Caco-2 (cell line): ENCODE results near the gene AFF1. TPM values are rescaled to one million over a fixed set of nuclear protein-coding genes. Genes with fewer than 3 reads are reported as not detected.

ENCODE experiments used
- BruUV-seq: library from RNA; stranded (reverse); fragments of 400-500 nt; replicated peaks from 2 replicates; lab custom pipeline; 2021; lab: Mats Ljungman, UMichigan
- CTCF ChIA-PET: fragments of 300-600 bp; sonication (Branson Sonifier 250); formaldehyde crosslinking; loops from one replicate; lab custom pipeline; 2022; ENCODE audit warnings: antibody characterized with exemption; lab: Charles Lee
- POLR2A ChIA-PET: fragments of 300-600 bp; sonication (Branson Sonifier 250); formaldehyde crosslinking; loops from one replicate; lab custom pipeline; 2022; ENCODE audit warnings: antibody characterized with exemption; lab: Charles Lee
- DNase-seq, 2 experiments: peaks; one replicate each; pipeline versions ENCODE4 v3.0.0 to v3.0.0-alpha.2; 2020 to 2022
- H3K27me3 ChIP-seq: replicated peaks from 2 replicates; pipeline ENCODE4 v1.6.0; 2011; ENCODE audit warnings: low read length; ENCODE audit not compliant: control insufficient read depth, insufficient read depth
- H3K36me3 ChIP-seq: 2 replicates; pipeline ENCODE4 v1.5.1; 2011; ENCODE audit warnings: low read length; ENCODE audit not compliant: control insufficient read depth, insufficient read depth
- H3K4me1 ChIP-seq: fragments of 250-450 bp; sonication (Bioruptor Pico); 2 replicates; pipeline ENCODE4 v1.5.1; 2020; ENCODE audit warnings: mild to moderate bottlenecking
- H3K4me3 ChIP-seq: 2 replicates; pipeline ENCODE4 v1.5.1; 2011; ENCODE audit warnings: low read depth, mild to moderate bottlenecking, control low read depth, low read length
- H3K9me3 ChIP-seq: fragments of 250-450 bp; sonication (Bioruptor Pico); 2 replicates; pipeline ENCODE4 v1.5.1; 2020; ENCODE audit warnings: mild to moderate bottlenecking, moderate library complexity
- H3K27ac Mint-ChIP-seq: one replicate; pipeline ENCODE4 v1.8.0; 2022; ENCODE audit warnings: mixed read lengths; ENCODE audit not compliant: unreplicated experiment
- H3K27me3 Mint-ChIP-seq: one replicate; pipeline ENCODE4 v1.8.0; 2022; ENCODE audit warnings: mixed read lengths; ENCODE audit not compliant: insufficient read depth, unreplicated experiment
- H3K36me3 Mint-ChIP-seq: one replicate; pipeline ENCODE4 v1.8.0; 2022; ENCODE audit warnings: mild to moderate bottlenecking, mixed read lengths; ENCODE audit not compliant: insufficient read depth, unreplicated experiment
- H3K4me1 Mint-ChIP-seq: one replicate; pipeline ENCODE4 v1.8.0; 2022; ENCODE audit warnings: low read depth, mixed read lengths; ENCODE audit not compliant: unreplicated experiment
- H3K4me3 Mint-ChIP-seq: one replicate; pipeline ENCODE4 v1.8.0; 2022; ENCODE audit warnings: mild to moderate bottlenecking, moderate library complexity, mixed read lengths; ENCODE audit not compliant: unreplicated experiment
- H3K9me3 Mint-ChIP-seq: one replicate; pipeline ENCODE4 v1.8.0; 2022; ENCODE audit warnings: mixed read lengths; ENCODE audit not compliant: unreplicated experiment
- intact Hi-C: fragments of 100-400 bp; cut with micrococcal nuclease; formaldehyde crosslinking; loops from one replicate; pipeline ENCODE4 v1.10.0; 2022; ENCODE audit not compliant: unreplicated experiment
- total RNA-seq: library from RNA; stranded (reverse); gene quantifications from 2 replicates; pipeline ENCODE4 v1.2.3, GENCODE V29; 2022
- TF ChIP-seq, protein P1 (sequence below), 2 experiments: fragments of 200-600 bp in 1 of 2; IDR thresholded peaks; 1 replicate in 1 of 2; 2 replicates in 1 of 2; pipeline versions ENCODE4 v1.5.1 to v1.8.0; 2011 to 2022; ENCODE audit warnings: antibody characterized with exemption in 1 of 2, control low read depth in 1 of 2, inconsistent platforms in 1 of 2, low read depth in 1 of 2, low read length in 1 of 2, mild to moderate bottlenecking in 1 of 2, moderate library complexity in 1 of 2; ENCODE audit not compliant: insufficient read depth in 1 of 2, severe bottlenecking in 1 of 2, unreplicated experiment in 1 of 2

AFF1 gene
- total RNA-seq, 1 experiment from 2014 or later, result 48.3 TPM

GRCh38 chr4:87100168-87100567 is 165.4 kb downstream of the AFF1 start:
- POLR2A ChIA-PET, result no interaction called here

GRCh38 chr4:87101543-87102199 is 166.9 kb downstream of the AFF1 start:
- Mint-ChIP-seq H3K27ac (no peak overlapping the region), H3K4me3 (no peak overlapping the region), H3K27me3 (no peaks in the 10 kb centered on the region), H3K4me1 (peaks cover 35% of the 10 kb centered on the region), H3K9me3 (no peaks in the 10 kb centered on the region), H3K36me3 (peaks cover 5% of the 10 kb centered on the region)
- Histone ChIP-seq H3K27me3 (no peaks in the 10 kb centered on the region), H3K4me3 (no peak overlapping the region), H3K36me3 (no peaks in the 10 kb centered on the region), H3K9me3 (no peaks in the 10 kb centered on the region), H3K4me1 (peaks cover 40% of the 10 kb centered on the region)
- intact Hi-C loops, result no loop called here
- ChIA-PET POLR2A (no interaction called here), CTCF (no interaction called here)
- DNase-seq, result no peak
- BruUV-seq, result no TSS peak
- TF ChIP-seq, protein P1, sequence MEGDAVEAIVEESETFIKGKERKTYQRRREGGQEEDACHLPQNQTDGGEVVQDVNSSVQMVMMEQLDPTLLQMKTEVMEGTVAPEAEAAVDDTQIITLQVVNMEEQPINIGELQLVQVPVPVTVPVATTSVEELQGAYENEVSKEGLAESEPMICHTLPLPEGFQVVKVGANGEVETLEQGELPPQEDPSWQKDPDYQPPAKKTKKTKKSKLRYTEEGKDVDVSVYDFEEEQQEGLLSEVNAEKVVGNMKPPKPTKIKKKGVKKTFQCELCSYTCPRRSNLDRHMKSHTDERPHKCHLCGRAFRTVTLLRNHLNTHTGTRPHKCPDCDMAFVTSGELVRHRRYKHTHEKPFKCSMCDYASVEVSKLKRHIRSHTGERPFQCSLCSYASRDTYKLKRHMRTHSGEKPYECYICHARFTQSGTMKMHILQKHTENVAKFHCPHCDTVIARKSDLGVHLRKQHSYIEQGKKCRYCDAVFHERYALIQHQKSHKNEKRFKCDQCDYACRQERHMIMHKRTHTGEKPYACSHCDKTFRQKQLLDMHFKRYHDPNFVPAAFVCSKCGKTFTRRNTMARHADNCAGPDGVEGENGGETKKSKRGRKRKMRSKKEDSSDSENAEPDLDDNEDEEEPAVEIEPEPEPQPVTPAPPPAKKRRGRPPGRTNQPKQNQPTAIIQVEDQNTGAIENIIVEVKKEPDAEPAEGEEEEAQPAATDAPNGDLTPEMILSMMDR (IDR thresholded peaks at IDR 0.05; ENCODE audit: insufficient read depth in 1 of 2, low read depth in 1 of 2, low read length in 1 of 2, severe bottlenecking in 1 of 2, unreplicated experiment in 1 of 2), result no peak

More at GRCh38 chr4:87100168-87100567, 165.4 kb downstream of the AFF1 start:
- H3K36me3 Mint-ChIP-seq, result peaks cover 5% of the 10 kb centered on the region
- peak; percentile 15 to 48 for DNase-seq
- H3K9me3 Mint-ChIP-seq, result no peaks in the 10 kb centered on the region
- H3K4me3 Mint-ChIP-seq, result no peak overlapping the region
- TF ChIP-seq, protein P1 (IDR thresholded peaks at IDR 0.05; ENCODE audit: insufficient read depth in 1 of 2, low read depth in 1 of 2, low read length in 1 of 2, severe bottlenecking in 1 of 2, unreplicated experiment in 1 of 2), result no peak
- Histone ChIP-seq H3K9me3 (no peaks in the 10 kb centered on the region), H3K4me3 (no peak overlapping the region), H3K27me3 (no peaks in the 10 kb centered on the region), H3K4me1 (peaks cover 25% of the 10 kb centered on the region), H3K36me3 (no peaks in the 10 kb centered on the region)
- no peaks in the 10 kb centered on the region for H3K27me3 Mint-ChIP-seq
- CTCF ChIA-PET, result interaction anchor here (1.0 kb wide), 1 partner anchor 177 kb away, joined by 3 read pairs; no protein-coding TSS in a partner anchor
- peaks cover 27% of the 10 kb centered on the region for H3K4me1 Mint-ChIP-seq
- BruUV-seq, result no TSS peak
- intact Hi-C loops, result no loop called here
- H3K27ac Mint-ChIP-seq, result peak overlapping the region; percentile 5

DNA sequence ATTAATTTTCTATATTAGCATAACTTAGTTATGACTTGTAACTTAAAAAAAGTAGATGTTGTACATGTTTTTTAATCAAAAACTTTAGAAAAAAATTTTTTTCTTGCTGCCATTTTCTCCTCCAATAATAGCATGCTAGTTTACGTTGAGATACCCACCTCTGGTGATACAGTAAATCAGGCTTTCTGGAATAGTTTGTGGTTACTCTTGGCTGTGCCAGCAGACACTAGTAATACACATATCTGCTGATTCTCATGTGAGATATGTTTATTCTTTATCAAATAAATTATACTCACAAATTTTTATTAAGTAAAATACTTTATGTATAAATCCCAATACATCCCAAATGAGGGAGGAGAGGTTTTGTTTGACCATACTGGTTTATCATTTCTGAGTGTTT is 168.3 kb downstream of the AFF1 start:
- peaks cover 40% of the 10 kb centered on the region for H3K4me1 ChIP-seq
- intact Hi-C loops, result no loop called here
- H3K36me3 ChIP-seq, result no peaks in the 10 kb centered on the region; the same call in 1 of the 2 replicates
- Mint-ChIP-seq H3K4me1 (peaks cover 26% of the 10 kb centered on the region), H3K36me3 (peaks cover 10% of the 10 kb centered on the region), H3K9me3 (no peaks in the 10 kb centered on the region), H3K27me3 (no peaks in the 10 kb centered on the region), H3K27ac (peak overlapping the region; percentile 35), H3K4me3 (no peak overlapping the region)
- H3K27me3 ChIP-seq, result no peaks in the 10 kb centered on the region
- no TSS peak for BruUV-seq
- DNase-seq, result no peak
- ChIA-PET POLR2A (no interaction called here), CTCF (no interaction called here)
- H3K4me3 ChIP-seq, result no peak overlapping the region
- H3K9me3 ChIP-seq, result no peaks in the 10 kb centered on the region
- TF ChIP-seq, protein P1 (IDR thresholded peaks at IDR 0.05; ENCODE audit: insufficient read depth in 1 of 2, low read depth in 1 of 2, low read length in 1 of 2, severe bottlenecking in 1 of 2, unreplicated experiment in 1 of 2), result no peak
